ENCODE results near the gene PDE11A.

DNA sequence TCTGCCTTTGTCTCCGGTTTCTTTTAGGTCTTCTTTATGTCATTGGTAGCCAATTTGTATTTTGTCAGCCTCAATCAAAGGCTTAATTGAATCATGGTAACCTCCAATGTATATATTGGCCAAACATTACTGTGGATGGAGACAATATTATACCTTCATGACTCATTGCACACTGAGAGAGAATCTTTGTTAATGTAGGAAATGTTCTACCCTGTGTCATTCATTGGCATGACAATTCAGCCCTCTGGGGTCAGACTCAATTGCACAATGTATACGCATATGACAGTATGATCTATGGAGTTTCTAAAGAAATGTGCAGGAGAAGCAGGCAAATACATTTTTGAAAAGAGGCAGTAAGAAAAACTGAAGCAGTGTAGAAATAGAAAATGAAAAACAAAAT, 162.6 kb downstream of the PDE11A start:
- TF ChIP-seq, protein P1, sequence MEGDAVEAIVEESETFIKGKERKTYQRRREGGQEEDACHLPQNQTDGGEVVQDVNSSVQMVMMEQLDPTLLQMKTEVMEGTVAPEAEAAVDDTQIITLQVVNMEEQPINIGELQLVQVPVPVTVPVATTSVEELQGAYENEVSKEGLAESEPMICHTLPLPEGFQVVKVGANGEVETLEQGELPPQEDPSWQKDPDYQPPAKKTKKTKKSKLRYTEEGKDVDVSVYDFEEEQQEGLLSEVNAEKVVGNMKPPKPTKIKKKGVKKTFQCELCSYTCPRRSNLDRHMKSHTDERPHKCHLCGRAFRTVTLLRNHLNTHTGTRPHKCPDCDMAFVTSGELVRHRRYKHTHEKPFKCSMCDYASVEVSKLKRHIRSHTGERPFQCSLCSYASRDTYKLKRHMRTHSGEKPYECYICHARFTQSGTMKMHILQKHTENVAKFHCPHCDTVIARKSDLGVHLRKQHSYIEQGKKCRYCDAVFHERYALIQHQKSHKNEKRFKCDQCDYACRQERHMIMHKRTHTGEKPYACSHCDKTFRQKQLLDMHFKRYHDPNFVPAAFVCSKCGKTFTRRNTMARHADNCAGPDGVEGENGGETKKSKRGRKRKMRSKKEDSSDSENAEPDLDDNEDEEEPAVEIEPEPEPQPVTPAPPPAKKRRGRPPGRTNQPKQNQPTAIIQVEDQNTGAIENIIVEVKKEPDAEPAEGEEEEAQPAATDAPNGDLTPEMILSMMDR (CRISPR knock-in tag; IDR thresholded peaks at IDR 0.05), result no peak
- no peak for TF ChIP-seq SMC3 (IDR thresholded peaks at IDR 0.05; ENCODE audit: low read length)
- no peak for TF ChIP-seq ZNF331 (CRISPR knock-in tag; IDR thresholded peaks at IDR 0.05)
- no peak for TF ChIP-seq JUND (CRISPR knock-in tag; IDR thresholded peaks at IDR 0.05)
- no peak for TF ChIP-seq POLR2A (IDR thresholded peaks at IDR 0.05; ENCODE audit: insufficient read depth in 1 of 2, low read depth in 2 of 2, low read length in 2 of 2)
- no peak for TF ChIP-seq PHF20 (CRISPR knock-in tag; IDR thresholded peaks at IDR 0.05)
- no peak for TF ChIP-seq EP300 (IDR thresholded peaks at IDR 0.05; ENCODE audit: low read depth in 2 of 2, low read length in 2 of 2)
- TF ChIP-seq EP300 (CRISPR knock-in tag; IDR thresholded peaks at IDR 0.05; ENCODE audit: borderline replicate concordance), result no peak
- TF ChIP-seq, protein P2, sequence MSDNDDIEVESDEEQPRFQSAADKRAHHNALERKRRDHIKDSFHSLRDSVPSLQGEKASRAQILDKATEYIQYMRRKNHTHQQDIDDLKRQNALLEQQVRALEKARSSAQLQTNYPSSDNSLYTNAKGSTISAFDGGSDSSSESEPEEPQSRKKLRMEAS (IDR thresholded peaks at IDR 0.05), result no peak
- no peak for TF ChIP-seq MED1 (CRISPR knock-in tag; IDR thresholded peaks at IDR 0.05)
